NCI-H1930 (cell line): ENCODE data around the gene MS4A13.
"Not testable (repeated sequence)": the region's sequence is repeated elsewhere in the genome, so short reads cannot be mapped to it uniquely, and the experiment has no call there.

ENCODE experiments used
- DNase-seq, 2 experiments: peaks; one replicate each; lab custom pipeline; 2025; lab: John Stamatoyannopoulos, UW

MS4A13 gene

DNA sequence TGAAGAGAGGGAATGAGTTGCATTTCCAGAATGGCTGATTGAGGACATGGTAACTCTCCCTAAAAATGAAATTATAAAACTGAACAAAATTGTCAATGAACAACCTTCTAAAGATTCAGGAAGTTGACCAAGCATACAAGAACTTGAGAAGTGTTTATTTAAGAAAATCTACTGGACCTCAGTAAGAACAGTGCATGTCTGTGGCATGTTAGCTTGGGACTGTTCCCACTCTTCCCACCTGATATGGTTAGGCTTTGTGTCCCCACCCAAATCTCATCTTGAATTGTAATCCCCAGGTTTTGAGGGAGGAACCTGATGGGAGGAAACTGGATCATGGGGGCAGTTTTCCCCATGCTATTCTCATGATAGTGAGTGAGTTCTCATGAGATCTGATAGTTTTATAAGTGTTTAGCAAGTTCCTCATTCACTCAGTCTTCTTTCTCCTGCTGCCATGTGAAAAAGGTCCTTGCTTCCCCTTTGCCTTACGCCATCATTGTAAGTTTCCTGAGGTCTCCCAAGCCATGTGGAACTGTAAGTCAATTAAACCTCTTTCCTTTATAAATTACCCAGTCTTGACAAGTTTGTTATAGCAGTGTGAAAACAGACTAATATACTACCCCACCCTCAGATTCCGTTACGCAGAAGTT lies 15.4 kb downstream of the MS4A13 start:
- DNase-seq = no peak

DNA sequence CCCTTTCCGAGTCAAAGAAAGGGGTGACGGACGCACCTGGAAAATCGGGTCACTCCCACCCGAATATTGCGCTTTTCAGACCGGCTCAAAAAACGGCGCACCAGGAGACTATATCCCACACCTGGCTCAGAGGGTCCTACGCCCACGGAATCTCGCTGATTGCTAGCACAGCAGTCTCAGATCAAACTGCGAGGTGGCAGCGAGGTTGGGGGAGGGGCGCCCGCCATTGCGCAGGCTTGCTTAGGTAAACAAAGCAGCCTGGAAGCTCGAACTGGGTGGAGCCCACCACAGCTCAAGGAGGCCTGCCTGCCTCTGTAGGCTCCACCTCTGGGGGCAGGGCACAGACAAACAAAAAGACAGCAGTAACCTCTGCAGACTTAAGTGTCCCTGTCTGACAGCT lies 17.2 kb downstream of the MS4A13 start:
- DNase-seq = not testable (repeated sequence)

DNA sequence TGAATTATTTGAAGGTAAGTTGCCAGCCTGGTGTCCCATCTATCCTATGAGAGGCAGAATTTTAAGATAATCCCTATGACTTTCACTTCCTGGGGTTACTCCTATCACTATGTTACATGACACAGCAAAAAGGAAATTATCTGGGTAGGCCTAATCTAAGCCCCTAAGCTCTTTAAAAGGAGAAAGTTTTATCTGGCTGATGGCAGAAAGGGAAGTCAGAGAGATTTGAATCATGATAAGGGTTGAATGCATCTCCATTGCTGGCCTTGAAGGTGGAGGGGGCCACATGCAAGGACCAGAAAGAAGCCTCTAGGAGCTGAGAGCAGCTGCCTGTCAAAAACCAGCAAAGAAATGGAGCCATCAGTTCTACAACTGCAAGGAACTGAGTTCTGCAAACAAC lies 23.4 kb downstream of the MS4A13 start:
- DNase-seq = not testable (repeated sequence)

GRCh38 chr11:60544077-60544476 lies 28.9 kb downstream of the MS4A13 start:
- no peak for DNase-seq

GRCh38 chr11:60561254-60561653 lies 46.1 kb downstream of the MS4A13 start:
- DNase-seq = no peak

- no peak for DNase-seq
These were observed 48.5 kb downstream of the MS4A13 start for GRCh38 chr11:60563553-60564235.

- no peak for DNase-seq
These were observed 51.6 kb downstream of the MS4A13 start for GRCh38 chr11:60566776-60567175.

DNA sequence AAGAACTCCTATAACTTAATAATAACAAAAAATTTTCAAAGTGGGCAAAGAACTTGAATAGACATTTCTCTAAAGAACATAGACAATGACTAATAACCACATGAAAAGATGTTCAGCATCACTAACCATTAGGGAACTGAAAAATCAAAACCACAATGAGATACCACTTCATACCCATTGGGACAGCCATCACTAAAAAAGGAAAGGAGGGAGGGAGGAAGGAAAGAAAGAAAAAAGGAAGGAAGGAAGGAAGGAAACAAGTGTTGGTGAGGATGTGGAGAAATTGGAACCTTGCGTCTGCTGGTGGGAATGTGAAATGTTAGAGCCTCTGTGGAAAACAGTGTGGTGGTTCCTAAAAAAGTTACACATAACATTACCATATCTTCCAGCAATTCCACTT lies 55.8 kb downstream of the MS4A13 start:
- no peak for DNase-seq

DNA sequence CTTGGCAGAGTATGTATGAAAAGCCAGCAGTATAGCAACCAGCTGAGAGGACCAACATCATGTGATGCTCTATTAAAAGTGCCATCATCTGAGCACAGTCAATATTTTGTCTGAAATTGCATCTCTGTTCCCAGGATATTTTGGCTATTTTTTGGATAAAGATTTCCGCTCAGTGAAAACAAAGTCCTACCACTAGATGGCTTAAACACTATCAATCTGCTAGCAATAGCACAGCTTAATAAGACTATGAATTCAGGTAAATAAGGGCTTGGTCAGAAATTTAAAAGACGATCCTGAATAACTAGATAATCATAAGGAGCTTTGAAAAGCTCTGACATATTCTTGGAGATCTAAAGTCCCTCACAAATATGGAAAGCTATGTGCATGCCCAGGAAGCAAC lies 74.4 kb downstream of the MS4A13 start:
- DNase-seq = no peak
